GM04503 (cell line): Measurements from ENCODE around the gene DKK3.

Experiments
- DNase-seq: peaks from one replicate; pipeline ENCODE4 v3.0.0-alpha.2; 2012; ENCODE audit warnings: low read depth

Gene DKK3

GRCh38 chr11:12029738-12030363 is 21.4 kb upstream of the DKK3 start:
- no peak for DNase-seq

- no peak for DNase-seq
Observed at GRCh38 chr11:12029119-12029518, 20.7 kb upstream of the DKK3 start.

- DNase-seq = no peak
Observed at GRCh38 chr11:12028303-12028702, 19.9 kb upstream of the DKK3 start.

DNA sequence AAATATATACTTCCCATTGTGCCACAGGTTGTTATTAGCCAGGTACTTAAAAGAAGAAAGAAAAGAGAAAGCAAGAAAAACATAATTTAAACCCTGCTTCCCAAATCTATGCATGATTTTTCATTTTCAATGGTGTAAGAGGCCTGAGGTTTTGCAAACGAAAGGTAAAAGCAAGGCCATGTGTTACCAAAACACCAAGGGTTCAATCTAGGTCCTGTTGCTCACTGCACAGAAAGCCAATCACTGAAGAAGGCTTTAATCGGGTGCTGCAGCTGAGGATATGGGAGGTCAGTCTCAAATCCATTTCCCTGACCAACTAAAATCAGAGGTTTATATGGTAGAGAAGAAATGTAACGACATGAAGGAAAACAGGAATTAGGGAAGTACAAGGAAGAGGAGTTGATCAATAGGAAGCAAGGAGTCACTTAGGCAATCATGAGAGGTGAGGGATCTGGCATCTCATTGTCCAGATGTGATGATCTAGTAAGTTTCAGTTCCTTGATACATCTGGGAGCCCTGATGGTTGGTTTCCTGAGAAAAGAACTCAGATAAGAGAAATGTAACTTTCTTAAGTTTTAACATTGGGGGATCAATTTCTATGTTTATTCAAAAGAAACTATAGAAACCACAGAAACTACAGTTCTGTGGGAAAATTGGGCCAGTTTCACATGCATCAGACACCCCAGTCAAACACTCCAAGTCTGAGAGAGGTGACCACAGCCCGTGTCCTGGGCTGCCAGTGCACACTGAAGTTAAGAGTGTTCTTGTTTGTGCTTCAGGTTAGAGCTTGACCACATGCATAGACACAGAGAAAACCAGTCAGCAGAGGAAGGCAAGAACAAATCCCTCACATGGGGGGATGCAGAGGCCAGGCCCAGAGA is 18.1 kb upstream of the DKK3 start:
- no peak for DNase-seq

DNA sequence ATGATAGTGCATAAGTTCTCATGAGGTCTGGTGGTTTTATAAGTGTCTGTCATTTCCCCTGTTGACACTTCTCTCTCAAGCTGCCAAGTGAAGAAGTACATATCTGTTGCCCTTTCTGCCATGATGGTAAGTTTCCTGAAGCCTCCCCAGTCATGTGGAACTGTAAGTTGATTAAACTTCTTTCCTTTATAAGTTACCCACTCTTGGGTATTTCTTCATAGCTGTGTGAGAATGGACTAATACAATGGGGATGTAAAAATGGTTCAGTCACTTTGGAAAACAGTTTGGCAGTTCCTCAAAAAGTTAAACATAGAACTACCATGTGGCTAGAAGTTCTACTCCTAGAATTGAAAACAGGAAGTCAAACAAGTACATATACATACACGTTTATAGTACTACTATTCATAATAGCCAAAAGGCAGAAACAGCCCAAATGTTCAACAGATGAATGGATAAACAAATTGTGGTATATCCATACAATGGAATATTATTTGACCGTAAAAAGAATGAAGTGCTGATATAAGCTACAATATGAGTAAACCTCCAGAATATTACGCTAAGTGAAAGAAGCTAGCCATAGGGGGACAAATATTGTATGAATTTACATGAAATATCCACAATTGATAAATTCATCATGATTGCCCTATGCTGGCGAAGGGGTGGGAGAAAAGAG is 16.0 kb upstream of the DKK3 start:
- no peak for DNase-seq

GRCh38 chr11:12023015-12023414 is 14.6 kb upstream of the DKK3 start:
- DNase-seq = no peak

DNA sequence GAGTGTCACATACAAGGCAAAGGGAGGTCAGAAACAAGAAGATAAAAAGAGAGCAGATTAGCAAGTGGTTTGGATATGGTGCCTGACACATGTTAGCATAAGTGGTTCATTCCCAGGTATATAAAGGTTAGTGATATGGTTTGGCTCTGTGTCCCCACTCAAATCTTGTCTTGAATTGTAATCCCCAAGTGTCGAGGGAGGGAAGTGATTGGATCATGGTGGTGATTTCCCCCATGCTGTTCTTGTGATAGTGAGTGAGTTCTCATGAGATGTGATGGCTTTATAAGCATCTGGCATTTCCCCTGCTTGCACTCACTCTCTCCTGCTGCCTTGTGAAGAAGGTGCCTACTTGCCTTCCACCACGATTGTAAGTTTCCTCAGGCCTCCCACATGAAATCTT is 12.1 kb upstream of the DKK3 start:
- no peak for DNase-seq

- no peak for DNase-seq
Observed at GRCh38 chr11:12019866-12020416, 11.5 kb upstream of the DKK3 start.

DNA sequence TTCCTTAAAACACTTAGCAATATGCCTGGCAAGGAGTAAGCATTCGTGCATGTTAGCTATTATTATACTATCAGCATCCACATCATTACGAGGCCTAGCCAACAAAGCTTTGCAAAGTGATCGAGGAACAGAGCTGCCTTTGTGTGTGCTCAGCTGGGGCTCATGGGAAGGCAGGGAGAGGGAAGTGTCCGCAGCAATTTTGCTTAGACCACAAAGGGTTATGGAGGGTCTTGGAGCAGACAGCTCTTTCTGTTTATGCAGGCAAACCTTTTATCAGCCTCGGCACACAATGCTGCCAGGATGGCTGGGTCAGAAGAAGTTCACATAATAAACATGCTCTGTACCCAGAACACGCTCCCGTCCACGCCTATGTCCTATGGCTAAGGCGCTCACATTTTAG is 10.9 kb upstream of the DKK3 start:
- DNase-seq = no peak

DNA sequence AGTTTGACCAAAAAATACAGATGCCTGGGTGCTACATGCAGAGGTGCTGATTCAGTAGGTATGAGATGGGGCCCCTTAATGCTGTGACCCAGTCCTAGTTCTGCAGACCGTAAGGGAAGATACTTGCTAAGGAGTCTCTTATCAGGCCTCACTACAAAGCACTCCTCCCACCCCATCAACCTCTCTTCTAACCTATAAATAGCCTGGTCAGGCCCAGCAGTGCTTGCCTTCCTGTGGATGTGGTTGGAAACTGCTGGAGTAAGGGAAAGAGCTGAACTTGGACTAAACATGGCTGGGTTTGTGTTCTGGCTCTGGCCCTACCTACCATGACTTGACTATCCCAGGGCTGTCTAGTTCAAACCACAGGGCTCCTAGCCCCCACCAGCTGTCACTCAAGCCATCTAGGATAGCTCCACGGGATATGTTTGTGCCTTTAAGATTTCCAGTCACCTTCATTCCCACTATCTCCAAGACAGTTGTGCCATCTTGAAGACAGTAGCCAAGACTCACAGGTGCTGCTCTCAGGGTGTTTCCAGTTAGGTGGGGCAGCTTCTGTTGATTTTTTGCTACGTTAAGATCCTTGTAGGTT is 9.5 kb upstream of the DKK3 start:
- no peak for DNase-seq

DNA sequence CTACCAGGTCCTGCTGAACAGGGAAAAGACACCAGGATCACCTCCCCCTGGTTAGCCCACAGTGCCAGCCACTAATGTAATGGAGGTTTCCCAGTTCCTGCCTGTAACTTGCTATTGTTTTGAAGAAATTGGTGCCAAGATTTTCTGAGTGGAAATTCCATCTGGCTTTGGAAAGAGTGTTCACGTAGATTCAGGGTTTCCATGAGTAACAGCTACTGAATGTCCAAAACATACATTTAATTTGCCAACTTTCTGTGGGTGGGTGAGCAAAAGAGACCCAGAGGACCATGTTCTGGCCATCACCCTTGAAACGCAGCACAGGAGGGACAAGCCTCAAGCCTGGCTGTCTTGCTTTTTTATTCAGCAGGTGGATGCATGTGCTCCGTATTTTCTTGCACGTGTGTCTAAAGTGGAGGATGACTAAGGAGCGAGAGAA is 8.8 kb upstream of the DKK3 start:
- peak; percentile 70 for DNase-seq

- DNase-seq = no peak
Observed at GRCh38 chr11:12016246-12016645, 7.8 kb upstream of the DKK3 start.

DNA sequence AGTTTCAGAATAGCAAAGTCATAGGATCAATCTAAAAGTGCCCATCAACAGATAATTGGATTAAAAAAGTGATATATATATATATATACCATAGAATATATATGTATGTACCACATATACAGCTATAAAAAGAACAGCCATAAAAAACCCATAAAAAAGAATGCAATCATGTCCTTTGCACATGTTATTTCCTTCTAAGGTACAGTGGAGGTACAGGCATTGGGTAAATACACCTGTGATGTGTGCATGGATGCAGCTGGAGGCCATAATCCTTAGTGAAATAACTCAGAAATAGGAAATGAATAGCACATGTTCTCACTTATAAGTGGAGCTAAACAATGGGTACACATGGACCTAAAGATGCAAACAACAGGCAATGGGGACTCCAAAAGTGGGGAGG is 7.1 kb upstream of the DKK3 start:
- DNase-seq = no peak

DNA sequence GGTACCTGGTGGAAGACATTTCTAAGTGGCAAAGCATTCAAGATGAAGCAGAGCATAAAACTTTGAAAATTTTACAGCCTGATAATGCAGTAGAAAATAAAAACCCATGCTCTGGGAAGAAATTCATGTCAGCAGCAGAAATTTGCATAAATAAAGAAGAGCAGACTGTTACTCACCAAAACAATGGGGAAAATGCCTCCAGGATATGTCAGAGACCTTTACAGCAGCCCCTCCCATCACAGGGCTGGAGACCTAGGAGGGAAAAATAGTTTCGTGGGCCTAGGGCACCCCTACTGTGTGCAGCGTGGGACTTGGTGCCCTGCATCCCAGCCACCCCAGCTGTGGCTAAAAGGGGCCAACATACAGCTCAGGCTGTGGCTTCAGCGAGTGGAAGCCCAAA is 5.4 kb upstream of the DKK3 start:
- no peak for DNase-seq

- DNase-seq = no peak
Observed at GRCh38 chr11:12009617-12010321, 1.3 kb upstream of the DKK3 start.

GRCh38 chr11:12008790-12009616 is 577 bp upstream of the DKK3 start:
- DNase-seq = no peak

DNA sequence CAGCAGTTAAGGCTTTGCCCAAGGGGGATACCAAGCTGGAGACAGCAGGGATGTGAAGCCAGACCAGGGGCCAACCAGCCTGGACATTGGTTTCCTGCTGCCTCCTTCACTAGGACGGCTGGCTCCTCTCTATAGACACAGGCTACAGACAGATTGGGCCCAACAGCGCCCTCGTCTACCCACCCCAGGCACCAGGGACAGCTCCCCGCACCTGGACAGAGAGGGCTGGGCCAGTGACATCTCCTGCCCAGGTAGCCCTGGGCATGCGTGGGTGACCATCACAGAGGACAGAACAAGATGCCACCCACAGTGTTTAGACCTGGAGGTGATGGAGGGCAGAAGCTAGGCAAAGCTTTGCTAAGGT is 1.2 kb downstream of the DKK3 start:
- DNase-seq = no peak

- no peak for DNase-seq
Observed at GRCh38 chr11:12006552-12007229, 1.7 kb downstream of the DKK3 start.

GRCh38 chr11:12005476-12005875 is 3.0 kb downstream of the DKK3 start:
- peak; percentile 64 for DNase-seq

DNA sequence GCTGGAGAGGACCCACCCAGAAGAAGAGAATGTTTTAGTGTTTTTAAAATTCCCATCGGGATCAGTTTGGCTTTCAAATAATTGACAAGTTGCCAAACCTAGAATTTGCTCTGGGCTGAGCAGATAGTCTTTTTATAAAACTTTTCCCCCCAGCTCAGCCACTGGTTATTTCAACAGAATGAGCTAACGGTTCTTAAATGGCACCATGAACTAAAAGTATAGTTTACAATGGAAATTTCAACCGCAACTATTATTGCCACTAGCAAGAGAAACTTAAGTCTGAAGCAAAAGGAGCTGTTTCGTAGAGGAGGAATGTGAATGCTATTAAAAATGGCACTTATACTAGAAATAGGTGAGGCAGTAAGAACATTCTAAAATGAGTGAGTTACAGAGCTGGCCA is 3.4 kb downstream of the DKK3 start:
- no peak for DNase-seq
